A673 (cell line): ENCODE data around the gene CHKB. TPM values are rescaled to one million over a fixed set of nuclear protein-coding genes. Genes with fewer than 3 reads are reported as not detected.
A peak's percentile ranks its signal among the peaks of the same experiment; 100 is the strongest.

Experiments
- BruUV-seq: library from RNA; stranded (reverse); fragments of 400-500 nt; replicated peaks from 2 replicates; lab custom pipeline; 2021; lab: Mats Ljungman, UMichigan
- CTCF ChIA-PET: fragments of 300-600 bp; sonication (Branson Sonifier 250); formaldehyde crosslinking; loops from one replicate; lab custom pipeline; 2022; ENCODE audit warnings: antibody characterized with exemption; lab: Charles Lee
- POLR2A ChIA-PET: fragments of 300-600 bp; sonication (Branson Sonifier 250); formaldehyde crosslinking; loops from one replicate; lab custom pipeline; 2022; ENCODE audit warnings: antibody characterized with exemption; ENCODE audit not compliant: low non-redundant PET; lab: Charles Lee
- DNase-seq: peaks from one replicate; pipeline ENCODE4 v3.0.0-alpha.2; 2015; ENCODE audit warnings: low spot score
- H3K27ac ChIP-seq: fragments of 200-600 bp; sonication (generic); 2 replicates; pipeline ENCODE4 v1.5.1; 2016; ENCODE audit warnings: mixed run types, low read depth, mild to moderate bottlenecking, mixed read lengths, antibody characterized with exemption, low read length; ENCODE audit not compliant: poor library complexity, severe bottlenecking
- H3K27me3 ChIP-seq: fragments of 200-600 bp; sonication (generic); replicated peaks from 2 replicates; pipeline ENCODE4 v1.6.1; 2017; ENCODE audit warnings: mixed run types, low read depth, mild to moderate bottlenecking, mixed read lengths, antibody characterized with exemption, low read length; ENCODE audit not compliant: insufficient read depth, poor library complexity
- H3K36me3 ChIP-seq: fragments of 200-600 bp; sonication (generic); 2 replicates; pipeline ENCODE4 v1.6.1; 2016; ENCODE audit warnings: mixed run types, mild to moderate bottlenecking, mixed read lengths, antibody characterized with exemption, low read length; ENCODE audit not compliant: insufficient read depth, poor library complexity, severe bottlenecking
- H3K4me1 ChIP-seq: fragments of 200-600 bp; sonication (generic); 2 replicates; pipeline ENCODE4 v1.6.1; 2017; ENCODE audit warnings: mixed run types, mild to moderate bottlenecking, mixed read lengths, antibody characterized with exemption, low read length; ENCODE audit not compliant: insufficient read depth, poor library complexity, severe bottlenecking
- H3K4me3 ChIP-seq: fragments of 200-600 bp; sonication (generic); 2 replicates; pipeline ENCODE4 v1.5.1; 2016; ENCODE audit warnings: low read depth, mixed run types, mild to moderate bottlenecking, mixed read lengths, low read length; ENCODE audit not compliant: poor library complexity, severe bottlenecking
- H3K9me3 ChIP-seq: fragments of 200-600 bp; sonication (generic); 2 replicates; pipeline ENCODE4 v1.6.1; 2016; ENCODE audit warnings: mixed run types, low read depth, mild to moderate bottlenecking, mixed read lengths, antibody characterized with exemption, low read length; ENCODE audit not compliant: poor library complexity, severe bottlenecking
- CTCF ChIP-seq: fragments of 300-800, 200-600 bp; sonication (generic); conservative IDR thresholded peaks from 2 replicates; pipeline ENCODE4 v1.5.1; 2017; ENCODE audit warnings: low read depth, mild to moderate bottlenecking, antibody characterized with exemption, low read length, moderate library complexity, mixed read lengths
- EZH2 ChIP-seq: fragments of 200-600 bp; sonication (generic); IDR thresholded peaks from 2 replicates; pipeline ENCODE4 v1.6.1; 2017; ENCODE audit warnings: borderline replicate concordance, low read depth, mild to moderate bottlenecking, mixed read lengths, antibody characterized with exemption, low read length; ENCODE audit not compliant: poor library complexity, severe bottlenecking
- intact Hi-C: fragments of 100-400 bp; cut with micrococcal nuclease; formaldehyde crosslinking; loops from one replicate; pipeline ENCODE4 v1.10.0; 2022; ENCODE audit not compliant: unreplicated experiment
- total RNA-seq: library from RNA; stranded (reverse); gene quantifications from 2 replicates; pipeline ENCODE4 v1.2.3, GENCODE V29; 2021

The CHKB gene
- total RNA-seq, 1 experiment from 2014 or later = 47.6 TPM

GRCh38 chr22:50531962-50532674, 50.5 kb downstream of the CHKB start:
- Histone ChIP-seq H3K9me3 (no peaks in the 10 kb centered on the region), H3K27ac (no peak overlapping the region), H3K4me1 (peaks cover 17% of the 10 kb centered on the region), H3K27me3 (peaks cover 23% of the 10 kb centered on the region), H3K36me3 (no peaks in the 10 kb centered on the region), H3K4me3 (peak overlapping the region; percentile 46)
- DNase-seq = no peak
- BruUV-seq = no TSS peak
- TF ChIP-seq EZH2 = no peak
- TF ChIP-seq CTCF = no peak
- POLR2A ChIA-PET = no interaction called here
- CTCF ChIA-PET = no interaction called here
- intact Hi-C loops = no loop called here

GRCh38 chr22:50531546-50531961, 51.1 kb downstream of the CHKB start:
- no peak for DNase-seq
- ChIA-PET POLR2A (no interaction called here), CTCF (no interaction called here)
- no peak overlapping the region for H3K27ac ChIP-seq
- H3K27me3 ChIP-seq = peaks cover 23% of the 10 kb centered on the region
- no TSS peak for BruUV-seq
- intact Hi-C loops = no loop called here
- TF ChIP-seq EZH2 (no peak), CTCF (no peak)
- H3K9me3 ChIP-seq = no peaks in the 10 kb centered on the region
- peak overlapping the region; percentile 46 for H3K4me3 ChIP-seq
- peaks cover 20% of the 10 kb centered on the region for H3K4me1 ChIP-seq
- H3K36me3 ChIP-seq = no peaks in the 10 kb centered on the region

- peak; percentile 73 for DNase-seq
- no peak overlapping the region for H3K27ac ChIP-seq
- no peak for TF ChIP-seq CTCF
- no peak for TF ChIP-seq EZH2
- no TSS peak for BruUV-seq
- intact Hi-C loops = no loop called here
- H3K27me3 ChIP-seq = peaks cover 23% of the 10 kb centered on the region
- CTCF ChIA-PET = no interaction called here
- POLR2A ChIA-PET = no interaction called here
- H3K4me1 ChIP-seq = peaks cover 21% of the 10 kb centered on the region
- no peaks in the 10 kb centered on the region for H3K9me3 ChIP-seq
- H3K36me3 ChIP-seq = no peaks in the 10 kb centered on the region
- peak overlapping the region; percentile 46 for H3K4me3 ChIP-seq
These were observed 51.6 kb downstream of the CHKB start for GRCh38 chr22:50530877-50531545.
